Stimulated activated CD4-positive, alpha-beta T cell treated with anti-CD3 and anti-CD28 coated beads, TNF-alpha, amount 100 ng/mL, for 4 hours (primary cell): ENCODE results near the gene GPC5.

Source experiments
- DNase-seq, 3 experiments: peaks; one replicate each; pipeline ENCODE4 v3.0.0-alpha.2; 2020; ENCODE audit warnings: low read depth in 3 of 3

GPC5 gene

GRCh38 chr13:91714855-91715254 is 316.4 kb downstream of the GPC5 start:
- no peak for DNase-seq

GRCh38 chr13:91716436-91717065 is 318.1 kb downstream of the GPC5 start:
- no peak for DNase-seq

GRCh38 chr13:91719033-91719432 is 320.6 kb downstream of the GPC5 start:
- DNase-seq = no peak

- no peak for DNase-seq
These were observed 323.0 kb downstream of the GPC5 start for GRCh38 chr13:91721413-91721812.

- DNase-seq = no peak
These were observed 324.0 kb downstream of the GPC5 start for GRCh38 chr13:91722267-91722884.

GRCh38 chr13:91724591-91724990 is 326.2 kb downstream of the GPC5 start:
- DNase-seq = no peak

- no peak for DNase-seq
These were observed 327.2 kb downstream of the GPC5 start for GRCh38 chr13:91725646-91726045.

- no peak for DNase-seq
These were observed 328.2 kb downstream of the GPC5 start for GRCh38 chr13:91726671-91727070.

GRCh38 chr13:91729859-91730258 is 331.4 kb downstream of the GPC5 start:
- no peak for DNase-seq

GRCh38 chr13:91739751-91740150 is 341.3 kb downstream of the GPC5 start:
- DNase-seq = no peak

- DNase-seq = no peak
These were observed 342.3 kb downstream of the GPC5 start for GRCh38 chr13:91740756-91741155.

- DNase-seq = no peak
These were observed 343.5 kb downstream of the GPC5 start for GRCh38 chr13:91741925-91742324.

- no peak for DNase-seq
These were observed 345.9 kb downstream of the GPC5 start for GRCh38 chr13:91744284-91744683.

GRCh38 chr13:91745967-91746366 is 347.5 kb downstream of the GPC5 start:
- DNase-seq = no peak

- DNase-seq = no peak
These were observed 348.8 kb downstream of the GPC5 start for GRCh38 chr13:91747186-91747585.

GRCh38 chr13:91748416-91749089 is 350.1 kb downstream of the GPC5 start:
- no peak for DNase-seq

GRCh38 chr13:91758724-91759123 is 360.3 kb downstream of the GPC5 start:
- DNase-seq = no peak

- DNase-seq = no peak
These were observed 364.5 kb downstream of the GPC5 start for GRCh38 chr13:91762957-91763356.

- no peak for DNase-seq
These were observed 366.1 kb downstream of the GPC5 start for GRCh38 chr13:91764527-91764926.

GRCh38 chr13:91767651-91768050 is 369.2 kb downstream of the GPC5 start:
- no peak for DNase-seq

- no peak for DNase-seq
These were observed 370.3 kb downstream of the GPC5 start for GRCh38 chr13:91768746-91769145.

- no peak for DNase-seq
These were observed 372.8 kb downstream of the GPC5 start for GRCh38 chr13:91771229-91771628.

- DNase-seq = no peak
These were observed 375.3 kb downstream of the GPC5 start for GRCh38 chr13:91773591-91774227.
